Testis (tissue), 2 donors: ENCODE results near the gene TSPAN17.

Source experiments
- POLR2A ChIP-seq: fragments of 450-650 bp; IDR thresholded peaks from one replicate; pipeline ENCODE4 v1.6.1; 2017; ENCODE audit warnings: antibody characterized with exemption, mild to moderate bottlenecking, moderate library complexity
- TF ChIP-seq, protein P1 (sequence below), 3 experiments: fragments of 450-650 bp in 2 of 3; fragments of 200-600 bp in 1 of 3; sonication (generic) in 1 of 3; IDR thresholded peaks; one replicate each; pipeline ENCODE4 v1.5.1; 2016 to 2019; ENCODE audit warnings: antibody characterized with exemption in 3 of 3, mild to moderate bottlenecking in 2 of 3, moderate library complexity in 1 of 3

GRCh38 chr5:176626876-176627236 is 20.4 kb upstream of the TSPAN17 start:
- TF ChIP-seq, protein P1, sequence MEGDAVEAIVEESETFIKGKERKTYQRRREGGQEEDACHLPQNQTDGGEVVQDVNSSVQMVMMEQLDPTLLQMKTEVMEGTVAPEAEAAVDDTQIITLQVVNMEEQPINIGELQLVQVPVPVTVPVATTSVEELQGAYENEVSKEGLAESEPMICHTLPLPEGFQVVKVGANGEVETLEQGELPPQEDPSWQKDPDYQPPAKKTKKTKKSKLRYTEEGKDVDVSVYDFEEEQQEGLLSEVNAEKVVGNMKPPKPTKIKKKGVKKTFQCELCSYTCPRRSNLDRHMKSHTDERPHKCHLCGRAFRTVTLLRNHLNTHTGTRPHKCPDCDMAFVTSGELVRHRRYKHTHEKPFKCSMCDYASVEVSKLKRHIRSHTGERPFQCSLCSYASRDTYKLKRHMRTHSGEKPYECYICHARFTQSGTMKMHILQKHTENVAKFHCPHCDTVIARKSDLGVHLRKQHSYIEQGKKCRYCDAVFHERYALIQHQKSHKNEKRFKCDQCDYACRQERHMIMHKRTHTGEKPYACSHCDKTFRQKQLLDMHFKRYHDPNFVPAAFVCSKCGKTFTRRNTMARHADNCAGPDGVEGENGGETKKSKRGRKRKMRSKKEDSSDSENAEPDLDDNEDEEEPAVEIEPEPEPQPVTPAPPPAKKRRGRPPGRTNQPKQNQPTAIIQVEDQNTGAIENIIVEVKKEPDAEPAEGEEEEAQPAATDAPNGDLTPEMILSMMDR (IDR thresholded peaks at IDR 0.05) = no peak
- no peak for TF ChIP-seq POLR2A
